NB4 (cell line): ENCODE measurements around the gene SLC8A2.

Experiments
- DNase-seq: peaks from one replicate; pipeline ENCODE4 v3.0.0; 2010; ENCODE audit warnings: low read depth
- H3K4me3 ChIP-seq: one replicate; pipeline ENCODE4 v1.5.1; 2011; ENCODE audit warnings: mild to moderate bottlenecking, low read depth, low read length, moderate library complexity
- CTCF ChIP-seq: IDR thresholded peaks from one replicate; pipeline ENCODE4 v1.5.1; 2012; ENCODE audit warnings: low read depth, low read length
- MAX ChIP-seq: IDR thresholded peaks from 2 replicates; pipeline ENCODE4 v1.6.1; 2011; ENCODE audit warnings: low read depth, low read length
- MYC ChIP-seq: IDR thresholded peaks from 2 replicates; pipeline ENCODE4 v1.6.1; 2011; ENCODE audit warnings: low read depth, low read length
- POLR2A ChIP-seq: IDR thresholded peaks from 2 replicates; pipeline ENCODE4 v1.6.1; 2011; ENCODE audit warnings: mild to moderate bottlenecking; ENCODE audit not compliant: insufficient read length; ENCODE audit errors: extremely low read depth

The SLC8A2 gene

GRCh38 chr19:47514151-47514868 lies 42.6 kb upstream of the SLC8A2 start:
- TF ChIP-seq CTCF = no peak
- TF ChIP-seq MYC = no peak
- TF ChIP-seq MAX = 0 out of 2 replicates have a peak, but pooled peaks have one; percentile 17
- no peak for TF ChIP-seq POLR2A
- peak overlapping the region; percentile 84 for H3K4me3 ChIP-seq
- DNase-seq = peak; percentile 49

- DNase-seq = no peak
- TF ChIP-seq CTCF (no peak), POLR2A (no peak), MAX (no peak), MYC (no peak)
- peak overlapping the region; percentile 84 for H3K4me3 ChIP-seq
Observed at GRCh38 chr19:47512948-47513319, 41.2 kb upstream of the SLC8A2 start.

- DNase-seq = peak; percentile 48
- TF ChIP-seq MYC (no peak), CTCF (no peak), MAX (no peak), POLR2A (no peak)
- H3K4me3 ChIP-seq = peak overlapping the region; percentile 84
Observed at GRCh38 chr19:47512183-47512947, 40.7 kb upstream of the SLC8A2 start.

GRCh38 chr19:47511681-47512080 lies 40.0 kb upstream of the SLC8A2 start:
- TF ChIP-seq MAX = no peak
- no peak for TF ChIP-seq MYC
- no peak for TF ChIP-seq CTCF
- TF ChIP-seq POLR2A = no peak
- H3K4me3 ChIP-seq = no peak overlapping the region

GRCh38 chr19:47511128-47511517 lies 39.4 kb upstream of the SLC8A2 start:
- DNase-seq = no peak
- no peak overlapping the region for H3K4me3 ChIP-seq
- TF ChIP-seq POLR2A (no peak), CTCF (no peak), MYC (no peak), MAX (no peak)

More at GRCh38 chr19:47511681-47512080, 40.0 kb upstream of the SLC8A2 start:
- peak; percentile 40 for DNase-seq
